Endothelial cell of umbilical vein (primary cell): ENCODE measurements around the gene SIAH1. TPM values are rescaled to one million over a fixed set of nuclear protein-coding genes. Genes with fewer than 3 reads are reported as not detected.

Experiments
- BruUV-seq: library from RNA; stranded (reverse); fragments of 400-500 nt; replicated peaks from 2 replicates; lab custom pipeline; 2021; lab: Mats Ljungman, UMichigan
- CTCF ChIA-PET: fragments of 300-600, 350-600 bp; sonication (Branson Sonifier 250); formaldehyde crosslinking; loops from one replicate; lab custom pipeline; 2021; ENCODE audit warnings: antibody characterized with exemption, inconsistent platforms; lab: Charles Lee
- POLR2A ChIA-PET: fragments of 300-600, 350-600 bp; sonication (Branson Sonifier 250); formaldehyde crosslinking; loops from one replicate; lab custom pipeline; 2021; ENCODE audit warnings: antibody characterized with exemption, inconsistent platforms; lab: Charles Lee
- DNase-seq: peaks from one replicate; pipeline ENCODE4 v3.0.0-alpha.2; 2011; ENCODE audit warnings: low read depth, low spot score
- FAIRE-seq: peaks from 2 replicates; lab custom pipeline; 2011; peaks lifted over from hg19 to GRCh38; lab: Jason Lieb, UNC
- H2AFZ ChIP-seq: 2 replicates; pipeline ENCODE4 v1.6.0; 2012; ENCODE audit warnings: low read depth, low read length, control low read depth, inconsistent platforms
- H3K27ac ChIP-seq: 2 replicates; pipeline ENCODE4 v1.5.1; 2011; ENCODE audit warnings: low read depth, mild to moderate bottlenecking, control low read depth, low read length, moderate library complexity; ENCODE audit not compliant: insufficient read depth
- H3K27me3 ChIP-seq, 2 experiments: 2 replicates each; pipeline versions ENCODE4 v1.6.0 to v1.6.1; 2011; ENCODE audit warnings: low read length in 2 of 2, mixed read lengths in 1 of 2; ENCODE audit not compliant: control insufficient read depth in 2 of 2, insufficient read depth in 2 of 2
- H3K36me3 ChIP-seq, 2 experiments: 2 replicates in 1 of 2; 3 replicates in 1 of 2; pipeline ENCODE4 v1.5.1; 2011; ENCODE audit warnings: low read length in 2 of 2, mild to moderate bottlenecking in 1 of 2, moderate library complexity in 1 of 2; ENCODE audit not compliant: control insufficient read depth in 2 of 2, insufficient read depth in 2 of 2; ENCODE audit errors: extremely low read depth in 1 of 2
- H3K4me1 ChIP-seq: 3 replicates; pipeline ENCODE4 v1.5.1; 2011; ENCODE audit warnings: mild to moderate bottlenecking, low read length; ENCODE audit not compliant: control insufficient read depth, insufficient read depth; ENCODE audit errors: extremely low read depth
- H3K4me2 ChIP-seq: 2 replicates; pipeline ENCODE4 v1.6.1; 2011; ENCODE audit warnings: low read length, control low read depth, mixed read lengths; ENCODE audit not compliant: insufficient read depth
- H3K4me3 ChIP-seq, 3 experiments: fragments of 200-600 bp in 1 of 3; sonication (generic), shearing (Covaris generic) in 1 of 3; replicated peaks in 1 of 3; 2 replicates each; pipeline ENCODE4 v1.5.1; 2011 to 2016; ENCODE audit warnings: control low read depth in 3 of 3, low read length in 3 of 3, mild to moderate bottlenecking in 2 of 3, inconsistent platforms in 1 of 3, low read depth in 1 of 3, moderate library complexity in 1 of 3; ENCODE audit not compliant: insufficient read depth in 1 of 3
- H3K79me2 ChIP-seq: 2 replicates; pipeline ENCODE4 v1.6.0; 2012; ENCODE audit warnings: low read length, inconsistent platforms; ENCODE audit not compliant: control insufficient read depth, insufficient read depth
- H3K9ac ChIP-seq: replicated peaks from 2 replicates; pipeline ENCODE3; 2011; ENCODE audit warnings: low read length, control low read depth; ENCODE audit not compliant: insufficient read depth; ENCODE audit errors: extremely low read depth
- H3K9me1 ChIP-seq: replicated peaks from 3 replicates; pipeline ENCODE4 v1.6.0; 2011; ENCODE audit warnings: mild to moderate bottlenecking, low read length; ENCODE audit not compliant: control insufficient read depth, insufficient read depth; ENCODE audit errors: extremely low read depth
- H3K9me3 ChIP-seq: replicated peaks from 2 replicates; pipeline ENCODE4 v1.5.1; 2012; ENCODE audit warnings: low read length, inconsistent platforms; ENCODE audit not compliant: control insufficient read depth, insufficient read depth
- H4K20me1 ChIP-seq: replicated peaks from 2 replicates; pipeline ENCODE3; 2011; ENCODE audit warnings: mild to moderate bottlenecking, low read length; ENCODE audit not compliant: control insufficient read depth, insufficient read depth; ENCODE audit errors: extremely low read depth
- CTCF ChIP-seq, 2 donors: IDR thresholded peaks; 1 replicate in 1 of 2; 2 replicates in 1 of 2; pipeline ENCODE4 v1.5.1; 2011; ENCODE audit warnings: low read length in 2 of 2, mild to moderate bottlenecking in 2 of 2, moderate library complexity in 2 of 2, control low read depth in 1 of 2, inconsistent platforms in 1 of 2, low read depth in 1 of 2; ENCODE audit not compliant: insufficient read depth in 1 of 2; ENCODE audit errors: extremely low read depth in 1 of 2
- EZH2 ChIP-seq: IDR thresholded peaks from 2 replicates; pipeline ENCODE4 v1.6.1; 2012; ENCODE audit warnings: borderline replicate concordance, low read depth, mild to moderate bottlenecking, moderate library complexity, low read length, inconsistent platforms; ENCODE audit not compliant: severe bottlenecking
- FOS ChIP-seq: IDR thresholded peaks from 2 replicates; pipeline ENCODE4 v1.6.1; 2011; ENCODE audit warnings: mild to moderate bottlenecking, low read length, moderate library complexity, borderline replicate concordance; ENCODE audit not compliant: insufficient read depth
- GATA2 ChIP-seq: IDR thresholded peaks from 2 replicates; pipeline ENCODE4 v1.7.0; 2011; ENCODE audit warnings: low read depth, mild to moderate bottlenecking, moderate library complexity, mixed read lengths, low read length; ENCODE audit not compliant: insufficient read length, insufficient read depth
- JUN ChIP-seq: IDR thresholded peaks from 2 replicates; pipeline ENCODE4 v1.6.1; 2011; ENCODE audit warnings: borderline replicate concordance, low read depth; ENCODE audit not compliant: insufficient read length, insufficient read depth
- MAX ChIP-seq: IDR thresholded peaks from 2 replicates; pipeline ENCODE4 v1.6.1; 2011; ENCODE audit not compliant: insufficient read depth, insufficient read length
- MYC ChIP-seq: IDR thresholded peaks from one replicate; pipeline ENCODE4 v1.6.1; 2011; ENCODE audit warnings: mild to moderate bottlenecking, low read depth, low read length
- POLR2A ChIP-seq: IDR thresholded peaks from 2 replicates; pipeline ENCODE4 v1.6.1; 2012; ENCODE audit warnings: low read depth, mild to moderate bottlenecking, control low read depth, low read length
- POLR2AphosphoS5 ChIP-seq: IDR thresholded peaks from 2 replicates; pipeline ENCODE4 v1.6.1; 2012; ENCODE audit warnings: low read depth, mild to moderate bottlenecking, control low read depth, low read length, moderate library complexity; ENCODE audit not compliant: insufficient read depth
- dilution Hi-C: fragments of 300-500 bp; cut with MboI; formaldehyde crosslinking; loops from one replicate; pipeline ENCODE4 v1.15.0; 2019; ENCODE audit warnings: low sequenced_read_pairs; ENCODE audit not compliant: extremely low pct_ligation_motif_present
- intact Hi-C: fragments of 100-400 bp; cut with micrococcal nuclease; formaldehyde crosslinking; loops from one replicate; pipeline ENCODE4 v1.10.0; 2022
- polyA plus RNA-seq, 4 experiments: library from polyadenylated mRNA; depleted of rRNA in 3 of 4; stranded (reverse) in 3 of 4; unstranded in 1 of 4; fragments of >200 nt; gene quantifications; 2 replicates each; pipeline versions ENCODE4 v1.2.1 to v1.2.3, GENCODE V29; 2011 to 2012; ENCODE audit warnings: missing spikeins in 1 of 4
- total RNA-seq: library from RNA; stranded (reverse); gene quantifications from 2 replicates; pipeline ENCODE4 v1.2.3, GENCODE V29; 2021

SIAH1 gene
- total and polyA plus RNA-seq, 2 donors (not counting 3 experiments of a cell fraction or from before 2014, with no cell fraction given), result 14.4 to 19.9 TPM

- no TSS peak for BruUV-seq
- Histone ChIP-seq H4K20me1 (peaks cover 17% of the 10 kb centered on the region), H2AFZ (no peak overlapping the region), H3K4me3 (no peak overlapping the region), H3K79me2 (peaks cover 91% of the 10 kb centered on the region), H3K9ac (no peak overlapping the region), H3K9me3 (no peaks in the 10 kb centered on the region), H3K4me1 (no peaks in the 10 kb centered on the region), H3K36me3 (no peaks in the 10 kb centered on the region), H3K4me2 (no peak overlapping the region), H3K27ac (no peak overlapping the region), H3K27me3 (no peaks in the 10 kb centered on the region), H3K9me1 (no peaks in the 10 kb centered on the region)
- no peak for TF ChIP-seq POLR2A
- no peak for TF ChIP-seq POLR2AphosphoS5
- TF ChIP-seq JUN, result no peak
- no peak for TF ChIP-seq CTCF (IDR thresholded peaks at IDR 0.05; ENCODE audit: extremely low read depth in 1 of 2, insufficient read depth in 1 of 2, low read depth in 1 of 2, low read length in 2 of 2)
- TF ChIP-seq EZH2, result no peak
- TF ChIP-seq FOS, result no peak
- TF ChIP-seq MAX, result no peak
- no peak for TF ChIP-seq GATA2
- TF ChIP-seq MYC, result no peak
- intact Hi-C loops (no loop called here), dilution Hi-C loops (no loop called here)
- DNase-seq (no peak), FAIRE-seq (no peak)
- ChIA-PET CTCF (no interaction called here), POLR2A (no interaction called here)
These were observed 11.8 kb downstream of the SIAH1 start for GRCh38 chr16:48373258-48374029.
